GM21723 (cell line): ENCODE results near the gene ARHGAP42.

Source experiments
- ATAC-seq: cut with Tn5 transposase; IDR thresholded peaks from one replicate; pipeline ENCODE4 v1.9.1; 2021; ENCODE audit warnings: mild to moderate bottlenecking, moderate library complexity; ENCODE audit not compliant: unreplicated experiment

ARHGAP42 gene

DNA sequence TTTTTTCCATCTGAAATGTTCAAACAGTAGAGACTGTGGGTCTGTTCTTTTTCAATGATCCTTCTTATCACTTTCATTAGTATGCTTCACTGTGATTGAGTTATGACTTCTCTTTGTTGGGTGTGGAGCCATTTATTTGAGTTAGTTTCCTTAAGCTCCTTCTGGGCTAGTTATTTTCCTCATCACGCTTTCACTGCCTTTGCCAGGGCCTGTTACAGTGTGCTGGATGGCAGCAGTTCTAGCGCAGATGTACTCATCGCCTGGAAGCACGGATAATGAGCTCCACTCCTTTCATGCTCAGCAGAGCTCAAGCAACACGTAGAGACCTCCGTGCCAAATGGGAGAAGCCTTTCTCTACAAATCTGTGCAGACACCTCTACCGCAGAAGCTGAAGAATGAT, 7.0 kb upstream of the ARHGAP42 start:
- no peak for ATAC-seq

GRCh38 chr11:100681064-100681502, 6.0 kb upstream of the ARHGAP42 start:
- ATAC-seq: peak; percentile 99

- ATAC-seq: no peak
These were observed 4.7 kb upstream of the ARHGAP42 start for GRCh38 chr11:100682247-100682969.

DNA sequence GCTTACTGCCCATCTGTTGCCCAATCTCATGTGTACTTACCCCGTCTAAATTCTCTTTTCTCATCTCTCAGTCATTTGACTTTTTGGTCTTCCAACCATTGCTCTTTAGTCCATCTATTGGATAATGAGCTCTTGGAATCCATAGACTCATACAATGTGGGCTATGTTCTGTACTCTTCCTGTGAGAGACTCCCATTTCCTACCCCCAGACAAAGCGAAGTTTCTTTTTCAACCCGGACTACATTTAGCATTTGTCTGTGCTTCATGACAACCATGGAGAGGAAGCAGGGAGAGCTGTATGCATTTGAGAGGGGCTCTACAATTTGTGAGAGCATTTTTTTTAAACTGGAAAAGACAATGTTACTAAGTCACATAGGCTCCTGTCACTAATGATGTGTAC, 4.0 kb upstream of the ARHGAP42 start:
- ATAC-seq: no peak

- ATAC-seq: peak; percentile 31
These were observed 2.7 kb upstream of the ARHGAP42 start for GRCh38 chr11:100684101-100685065.

DNA sequence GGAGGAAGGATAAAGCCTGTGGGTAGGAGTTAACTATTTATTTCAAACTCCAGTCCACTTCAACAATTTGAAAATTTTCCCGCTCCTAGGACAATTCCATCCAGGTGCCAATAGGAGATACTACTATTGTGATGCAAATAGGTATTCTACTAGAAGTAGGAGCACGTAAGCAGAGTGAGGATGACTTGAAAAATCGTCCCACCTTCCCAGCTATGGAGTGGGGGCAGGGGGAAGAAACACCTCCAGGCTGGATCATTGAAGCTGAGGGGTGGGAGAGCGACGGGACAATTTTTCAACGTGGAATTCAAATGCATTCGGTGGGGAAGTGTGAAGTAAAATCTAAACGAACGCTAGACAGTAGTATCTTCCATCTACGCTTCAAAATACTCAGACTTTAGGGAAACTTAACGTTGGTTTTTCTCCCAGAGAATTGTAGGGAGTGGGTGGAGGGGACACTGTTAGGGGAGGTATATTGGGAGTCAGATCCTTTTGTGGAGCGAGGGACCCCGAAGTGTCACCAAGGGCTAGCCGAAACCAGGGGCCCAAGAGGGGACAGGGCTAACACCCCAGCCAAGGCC, 523 bp upstream of the ARHGAP42 start:
- ATAC-seq: no peak

DNA sequence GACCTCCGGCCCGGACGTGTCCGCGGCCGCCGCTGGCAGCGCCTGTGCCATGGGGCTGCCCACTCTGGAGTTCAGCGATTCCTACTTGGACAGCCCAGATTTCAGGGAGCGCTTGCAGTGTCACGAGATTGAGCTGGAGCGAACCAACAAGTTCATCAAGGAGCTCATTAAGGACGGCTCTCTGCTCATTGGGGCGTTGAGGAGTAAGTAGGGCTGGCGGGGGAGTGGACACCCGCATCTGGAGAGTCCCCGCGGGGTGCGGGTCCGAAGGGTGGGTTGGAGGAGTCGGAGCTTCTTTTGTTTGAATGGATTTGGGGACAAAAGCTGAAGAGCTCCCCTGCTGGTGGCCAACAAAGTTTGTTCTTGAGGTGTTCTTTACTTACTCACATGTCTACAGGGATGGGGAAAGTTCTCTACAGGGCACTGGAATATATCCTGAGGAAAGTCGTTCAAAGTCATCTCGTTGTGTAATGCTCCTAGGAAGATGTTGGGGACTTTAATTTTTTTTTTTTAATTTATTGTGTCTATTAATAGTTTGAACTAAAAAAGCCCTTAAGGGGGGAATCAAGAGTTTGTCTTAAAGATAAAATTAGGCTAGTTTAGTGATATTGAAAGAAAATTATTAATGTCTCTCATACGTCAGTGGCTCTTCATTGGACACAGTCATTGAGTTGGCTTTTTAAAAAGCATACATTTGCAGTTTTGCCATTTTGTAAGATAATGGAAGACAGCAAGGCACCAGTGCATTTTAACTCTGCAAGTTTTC, 725 bp downstream of the ARHGAP42 start:
- peak; percentile 76 for ATAC-seq

DNA sequence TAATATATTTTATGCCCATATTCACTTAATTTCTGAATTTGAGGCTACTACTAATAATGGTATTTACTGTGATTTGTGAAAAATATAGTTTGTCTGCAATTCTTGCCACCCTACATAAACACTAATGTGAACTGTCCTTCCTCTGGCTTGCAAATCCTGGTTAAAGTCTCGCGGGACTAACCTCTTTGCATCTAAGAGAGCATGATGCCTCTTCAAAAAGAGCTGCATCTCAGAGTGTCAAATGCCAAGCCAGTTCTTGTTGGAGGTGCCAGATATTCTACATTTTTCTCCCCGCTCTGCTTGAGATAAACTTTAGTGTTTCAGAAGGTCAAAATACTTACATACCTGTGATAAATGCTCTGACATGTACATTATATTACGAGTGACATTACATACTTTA, 2.1 kb downstream of the ARHGAP42 start:
- ATAC-seq: no peak

- no peak for ATAC-seq
These were observed 5.0 kb downstream of the ARHGAP42 start for GRCh38 chr11:100691896-100692653.

DNA sequence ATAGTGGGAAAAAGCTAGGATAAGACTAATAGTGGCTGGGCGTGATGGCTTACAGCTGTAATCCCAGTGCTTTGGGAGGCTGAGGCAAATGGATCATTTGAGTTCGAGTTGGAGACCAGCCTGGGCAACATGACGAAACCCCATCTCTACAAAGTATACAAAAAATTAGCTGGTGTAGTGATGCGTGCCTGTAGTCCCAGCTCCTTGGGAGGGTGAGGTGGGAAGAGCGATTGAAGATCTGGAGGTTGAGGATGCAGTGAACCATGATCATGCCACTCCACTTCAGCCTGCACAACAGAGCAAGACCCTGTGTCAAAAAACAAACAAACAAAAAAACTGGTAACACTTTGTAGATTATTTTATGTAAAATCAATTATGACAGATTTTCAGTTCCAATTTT, 8.8 kb downstream of the ARHGAP42 start:
- ATAC-seq: no peak

GRCh38 chr11:100703139-100703538, 16.1 kb downstream of the ARHGAP42 start:
- ATAC-seq: no peak

GRCh38 chr11:100703801-100704575, 16.9 kb downstream of the ARHGAP42 start:
- ATAC-seq: no peak

DNA sequence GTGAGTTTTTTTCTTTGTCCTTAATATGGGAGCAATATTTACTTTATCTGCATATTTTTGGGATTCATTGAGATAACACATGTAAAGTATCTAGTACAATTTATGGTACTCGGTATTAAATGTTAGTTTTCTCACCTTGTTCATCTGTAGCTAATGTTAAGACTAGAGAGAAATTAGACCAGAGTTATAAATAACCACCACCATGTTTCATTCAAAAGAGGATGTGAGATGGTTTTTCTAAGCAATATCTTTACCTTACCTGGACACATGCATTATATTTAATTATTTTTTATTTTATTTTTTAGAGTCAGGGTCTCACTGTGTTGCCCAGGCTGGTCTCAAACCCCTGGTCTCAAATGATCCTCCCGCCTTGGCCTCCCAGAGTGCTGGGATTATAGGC, 18.4 kb downstream of the ARHGAP42 start:
- peak; percentile 60 for ATAC-seq

- peak; percentile 55 for ATAC-seq
These were observed 19.1 kb downstream of the ARHGAP42 start for GRCh38 chr11:100706179-100706578.

DNA sequence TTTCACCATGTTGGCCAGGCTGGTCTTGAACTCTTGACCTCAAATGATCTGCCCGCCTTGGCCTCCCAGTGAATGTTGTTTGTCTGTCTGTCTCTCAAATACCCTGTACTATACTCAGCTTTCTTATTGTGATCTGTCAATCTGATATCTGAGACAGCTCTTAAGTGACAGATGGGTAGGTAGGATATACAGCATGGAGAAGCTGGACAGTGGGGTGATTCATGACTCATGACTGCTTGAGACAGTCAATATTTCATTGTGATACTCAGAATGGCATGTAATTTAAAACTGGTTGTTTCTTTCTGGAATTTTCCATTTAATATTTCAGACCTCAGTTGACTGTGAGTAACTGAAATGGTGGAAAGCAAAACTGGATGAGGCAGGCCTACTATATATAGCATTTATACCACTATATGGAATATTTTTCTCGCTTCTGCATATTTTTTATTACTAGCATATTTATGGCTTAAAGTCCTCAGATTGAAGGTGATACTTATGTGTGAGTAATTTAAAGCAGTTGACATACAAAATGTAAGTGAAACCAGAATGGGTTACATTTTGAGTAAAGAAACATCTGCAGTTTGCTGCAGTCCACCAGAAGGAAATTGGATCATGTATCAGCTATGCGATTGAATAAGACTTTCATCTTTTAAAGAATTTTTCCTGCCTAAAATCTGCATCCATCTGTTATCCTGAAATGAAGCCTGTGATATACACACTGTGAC, 22.3 kb downstream of the ARHGAP42 start:
- peak; percentile 81 for ATAC-seq

- ATAC-seq: no peak
These were observed 24.9 kb downstream of the ARHGAP42 start for GRCh38 chr11:100711984-100712383.

DNA sequence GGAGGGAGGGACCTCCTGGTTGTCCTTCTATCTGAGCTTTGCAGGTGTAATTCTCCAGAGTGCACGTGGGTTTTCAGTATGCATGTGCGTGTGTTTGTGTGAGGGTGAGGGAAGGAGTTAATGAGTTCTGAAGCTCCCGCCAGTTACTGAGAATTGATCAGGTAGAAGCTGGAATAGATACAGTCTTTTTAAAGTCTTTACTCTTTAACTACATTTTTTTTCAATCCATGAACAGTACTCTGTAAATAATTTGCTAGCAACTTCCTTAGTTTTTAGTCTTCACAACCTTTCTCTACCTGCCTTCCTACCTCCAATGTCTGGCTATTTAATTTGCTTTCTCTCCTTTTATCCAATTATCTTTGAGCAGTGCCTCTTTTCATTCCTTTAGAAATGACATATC, 25.5 kb downstream of the ARHGAP42 start:
- ATAC-seq: no peak

DNA sequence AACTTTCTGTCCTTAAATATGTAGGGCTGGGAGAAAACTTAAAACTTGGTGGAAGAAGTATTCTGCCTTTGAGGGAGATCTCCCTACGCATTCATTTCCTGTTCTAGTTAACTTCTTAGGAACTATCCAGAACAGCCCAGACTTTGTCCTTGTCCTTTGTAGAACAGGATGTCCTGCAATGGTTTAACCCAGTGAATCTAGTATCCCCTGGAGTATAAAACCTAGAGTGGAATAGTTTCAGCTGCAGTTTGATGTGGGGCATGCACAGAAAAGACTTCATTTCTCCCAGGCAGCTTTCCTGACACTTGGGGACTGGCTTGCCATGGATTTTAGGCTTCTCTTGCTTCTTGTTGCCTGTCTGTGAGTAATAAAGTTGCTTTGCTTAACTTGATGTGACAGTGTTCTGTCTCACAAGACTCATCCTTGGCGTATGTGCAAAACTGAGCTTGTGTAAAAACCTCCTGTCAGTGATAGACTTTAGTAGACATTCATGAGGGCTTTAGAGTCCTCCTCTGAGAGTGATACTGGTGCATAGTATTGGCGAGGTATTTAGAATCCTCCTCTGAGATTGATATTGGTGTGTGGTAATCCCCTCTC, 28.2 kb downstream of the ARHGAP42 start:
- no peak for ATAC-seq
